GM12878 (cell line): ENCODE data around the gene DEFB131B. TPM values are rescaled to one million over a fixed set of nuclear protein-coding genes. Genes with fewer than 3 reads are reported as not detected.
"Not testable (repeated sequence)": the region's sequence is repeated elsewhere in the genome, so short reads cannot be mapped to it uniquely, and the experiment has no call there.

Experiments
- ATAC-seq: fragments of 200-7000 bp; cut with Tn5 transposase; 3 replicates; pipeline ENCODE4 v1.9.1; 2020; ENCODE audit warnings: mild to moderate bottlenecking, moderate library complexity
- BruUV-seq: library from RNA; stranded (reverse); fragments of 400-500 nt; replicated peaks from 2 replicates; lab custom pipeline; 2021; lab: Mats Ljungman, UMichigan
- CTCF ChIA-PET: fragments of 300-600 bp; sonication (Branson Sonifier 250); formaldehyde crosslinking; extraction: SDS; loops from one replicate; lab custom pipeline; 2021; ENCODE audit warnings: inconsistent platforms; lab: Yijun Ruan, JAX
- POLR2A ChIA-PET: fragments of 350-600 bp; formaldehyde crosslinking; extraction: SDS; loops from one replicate; lab custom pipeline; 2021; ENCODE audit warnings: inconsistent platforms; lab: Charles Lee
- RAD21 ChIA-PET: fragments of 300-600 bp; sonication (Branson Sonifier 250); formaldehyde crosslinking; loops from one replicate; lab custom pipeline; 2023; ENCODE audit warnings: antibody characterized with exemption; ENCODE audit not compliant: unreplicated experiment; lab: Charles Lee
- SMC1A ChIA-PET: fragments of 300-600 bp; sonication (Branson Sonifier 250); formaldehyde crosslinking; loops from one replicate; lab custom pipeline; 2023; ENCODE audit not compliant: unreplicated experiment, uncharacterized antibody; lab: Charles Lee
- DNase-seq: peaks from one replicate; pipeline ENCODE4 v3.0.0-alpha.2; 2011; ENCODE audit warnings: low read depth, low spot score
- FAIRE-seq: peaks from 3 replicates; lab custom pipeline; 2011; peaks lifted over from hg19 to GRCh38; lab: Jason Lieb, UNC
- H2AFZ ChIP-seq: 2 replicates; pipeline ENCODE4 v1.6.0; 2011; ENCODE audit warnings: low read depth, low read length, control low read depth; ENCODE audit not compliant: control insufficient read depth
- H3K27ac ChIP-seq: 2 replicates; pipeline ENCODE4 v1.5.1; 2011; ENCODE audit warnings: control low read depth; ENCODE audit not compliant: control insufficient read depth, insufficient read depth
- H3K27me3 ChIP-seq, 2 experiments: replicated peaks in 1 of 2; 2 replicates each; pipeline versions ENCODE4 v1.6.0 to v1.6.1; 2011; ENCODE audit warnings: low read length in 1 of 2; ENCODE audit not compliant: control insufficient read depth in 2 of 2, insufficient read depth in 2 of 2
- H3K36me3 ChIP-seq, 2 experiments: 2 replicates each; pipeline ENCODE4 v1.5.1; 2011; ENCODE audit warnings: low read length in 1 of 2; ENCODE audit not compliant: control insufficient read depth in 2 of 2, insufficient read depth in 2 of 2
- H3K4me1 ChIP-seq: 2 replicates; pipeline ENCODE4 v1.6.1; 2011; ENCODE audit warnings: mild to moderate bottlenecking, low read length, moderate library complexity, mixed read lengths; ENCODE audit not compliant: control insufficient read depth, insufficient read depth
- H3K4me2 ChIP-seq: 2 replicates; pipeline ENCODE4 v1.6.0; 2011; ENCODE audit warnings: control low read depth; ENCODE audit not compliant: control insufficient read depth, insufficient read depth
- H3K4me3 ChIP-seq: fragments of 200-600 bp; sonication (generic); 2 replicates; pipeline ENCODE4 v1.5.1; 2016
- H3K79me2 ChIP-seq: 2 replicates; pipeline ENCODE4 v1.6.0; 2011; ENCODE audit warnings: low read length; ENCODE audit not compliant: control insufficient read depth, insufficient read depth
- H3K9ac ChIP-seq: 2 replicates; pipeline ENCODE4 v1.8.0; 2011; ENCODE audit warnings: low read length, control low read depth, mixed read lengths; ENCODE audit not compliant: control insufficient read depth, insufficient read depth
- H3K9me3 ChIP-seq: replicated peaks from 3 replicates; pipeline ENCODE4 v1.5.1; 2011; ENCODE audit warnings: mild to moderate bottlenecking, low read length; ENCODE audit not compliant: control insufficient read depth, insufficient read depth
- H4K20me1 ChIP-seq: 2 replicates; pipeline ENCODE4 v1.6.0; 2011; ENCODE audit not compliant: control insufficient read depth, insufficient read depth
- WGBS: methylation state at CpG from one replicate; pipeline ENCODE4 v1.1.6; 2016; ENCODE audit warnings: low lambda C conversion rate; ENCODE audit not compliant: insufficient replicate concordance, insufficient coverage; ENCODE audit errors: missing lambda C conversion rate; 5-methylcytosine and 5-hydroxymethylcytosine counted together
- in situ Hi-C: fragments of 300-500 bp; cut with MboI; formaldehyde crosslinking; loops from 9 replicates; pipeline ENCODE4 v1.14.3; 2018; ENCODE audit warnings: mixed read lengths
- intact Hi-C: fragments of 100-400 bp; cut with micrococcal nuclease; formaldehyde crosslinking; loops from one replicate; pipeline ENCODE4 v1.14.2; 2022; ENCODE audit not compliant: unreplicated experiment
- polyA plus RNA-seq, 11 experiments: library from polyadenylated mRNA; depleted of rRNA in 4 of 11; unstranded in 6 of 11; stranded (reverse) in 5 of 11; fragments of >200 nt; fragmentation: Nextera tagmentation in 4 of 11; fragmentation: Illumina TruSeq in 1 of 11; extraction: Ambion mirVana in 4 of 11; extraction: Trizol in 1 of 11; gene quantifications; 1 replicate in 1 of 11; 2 replicates in 10 of 11; pipeline versions ENCODE4 v1.2.1 to v1.2.3, GENCODE V29; 2011 to 2016; ENCODE audit warnings: inconsistent platforms in 2 of 11, missing spikeins in 2 of 11, low read depth in 1 of 11
- total RNA-seq, 4 experiments: library from RNA; depleted of rRNA in 3 of 4; stranded (reverse); fragments of >200 nt in 3 of 4; fragmentation: Illumina TruSeq in 1 of 4; extraction: Trizol in 1 of 4; gene quantifications; 2 replicates each; pipeline versions ENCODE4 v1.2.1 to v1.2.3, GENCODE V29; 2013 to 2021

Gene DEFB131B
- total and polyA plus RNA-seq, 10 of the 15 experiments (the other 5 are each of a cell fraction or from before 2014, with no cell fraction given) = not detected

- WGBS = 97% methylated on average over 12 of the region's 12 CpGs
- H3K9me3 ChIP-seq, H3K36me3 ChIP-seq, H3K27me3 ChIP-seq, FAIRE-seq, intact Hi-C loops, H3K4me3 ChIP-seq, H3K4me2 ChIP-seq, H3K79me2 ChIP-seq, H2AFZ ChIP-seq, DNase-seq, H3K9ac ChIP-seq, CTCF ChIA-PET, BruUV-seq, POLR2A ChIA-PET, RAD21 ChIA-PET, H3K4me1 ChIP-seq, H3K27ac ChIP-seq, SMC1A ChIA-PET, ATAC-seq, in situ Hi-C loops, H4K20me1 ChIP-seq: not testable (repeated sequence)
Observed at GRCh38 chr11:71885806-71886205, 7.6 kb downstream of the DEFB131B start.

DNA sequence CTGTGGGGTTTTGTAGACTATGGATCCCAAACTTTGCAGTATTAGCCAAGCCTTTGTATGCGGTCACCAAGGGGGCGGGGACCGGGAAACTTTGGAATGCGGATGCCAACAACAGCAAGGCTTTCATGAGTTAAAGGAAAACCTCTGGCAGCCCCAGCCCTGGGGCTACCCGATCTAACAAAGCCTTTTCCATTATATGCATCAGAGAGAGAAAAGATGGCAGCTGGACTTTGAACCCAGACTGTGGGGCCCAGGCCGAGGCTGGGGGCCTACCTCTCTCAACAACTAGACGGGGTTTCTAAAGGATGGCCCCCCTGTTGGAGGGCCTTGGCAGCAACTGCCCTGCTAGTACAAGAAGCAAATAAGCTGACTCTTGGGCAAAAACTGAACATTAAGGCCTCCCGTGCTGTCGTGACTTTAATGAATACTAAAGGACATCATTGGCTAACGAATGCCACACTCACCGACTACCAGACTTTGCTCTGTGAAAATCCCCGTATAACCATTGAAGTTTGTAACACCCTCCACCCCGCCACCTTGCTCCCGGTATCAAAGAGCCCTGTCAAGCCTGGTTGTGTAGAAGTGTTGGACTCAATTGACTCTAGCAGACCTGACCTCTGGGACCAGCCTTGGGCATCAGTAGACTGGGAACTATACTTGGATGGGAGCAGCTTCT lies 10.2 kb downstream of the DEFB131B start:
- H3K79me2 ChIP-seq, H3K4me2 ChIP-seq, H2AFZ ChIP-seq, DNase-seq, H3K9me3 ChIP-seq, H3K9ac ChIP-seq, H3K27ac ChIP-seq, ATAC-seq, CTCF ChIA-PET, FAIRE-seq, in situ Hi-C loops, SMC1A ChIA-PET, H4K20me1 ChIP-seq, intact Hi-C loops, POLR2A ChIA-PET, H3K4me3 ChIP-seq, H3K36me3 ChIP-seq, H3K27me3 ChIP-seq, H3K4me1 ChIP-seq, BruUV-seq, RAD21 ChIA-PET: not testable (repeated sequence)
- 98% methylated on average over 14 of the region's 14 CpGs for WGBS

- SMC1A ChIA-PET, DNase-seq, FAIRE-seq, H3K9me3 ChIP-seq, H2AFZ ChIP-seq, H3K4me3 ChIP-seq, H3K4me1 ChIP-seq, BruUV-seq, RAD21 ChIA-PET, CTCF ChIA-PET, H3K79me2 ChIP-seq, H3K27me3 ChIP-seq, intact Hi-C loops, H3K4me2 ChIP-seq, H4K20me1 ChIP-seq, ATAC-seq, H3K27ac ChIP-seq, in situ Hi-C loops, H3K9ac ChIP-seq, H3K36me3 ChIP-seq, POLR2A ChIA-PET: not testable (repeated sequence)
- 78% methylated on average over 14 of the region's 14 CpGs for WGBS
Observed at GRCh38 chr11:71889181-71889872, 11.1 kb downstream of the DEFB131B start.
